Measurements from ENCODE around the gene AKR1B1. TPM values are rescaled to one million over a fixed set of nuclear protein-coding genes. Genes with fewer than 3 reads are reported as not detected.

The AKR1B1 gene
- total RNA-seq, 1 experiment from 2014 or later: 166 TPM

DNA sequence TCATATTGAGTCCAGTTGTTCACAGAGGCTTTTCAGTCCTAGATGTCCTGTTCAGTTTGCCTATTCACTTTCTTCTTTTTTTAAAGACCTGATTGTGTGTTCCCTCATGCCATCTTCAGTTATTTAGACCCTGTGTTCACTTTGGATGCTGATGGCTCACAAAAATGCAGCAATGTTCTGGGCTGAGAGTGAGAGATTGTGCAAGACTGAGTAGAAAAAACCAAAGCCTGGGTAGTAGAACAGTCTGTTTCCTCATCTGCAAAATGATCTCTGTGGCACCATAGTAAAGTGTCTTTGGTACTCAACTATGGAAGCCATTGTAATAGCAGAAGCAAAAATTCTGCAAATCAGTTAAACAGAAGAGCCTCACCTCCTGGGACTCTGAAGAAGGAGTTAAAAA, 43.2 kb downstream of the AKR1B1 start:
- H3K27me3 Mint-ChIP-seq (ENCODE audit: low read depth): peaks cover 13% of the 10 kb centered on the region
- Histone ChIP-seq H2AFZ (ENCODE audit: low read length) (no peak overlapping the region), H3K4me1 (ENCODE audit: insufficient read depth, low read length) (no peaks in the 10 kb centered on the region), H2BK15ac (ENCODE audit: low read depth, low read length) (no peak overlapping the region), H3K9ac (ENCODE audit: extremely low read depth, insufficient read length, low read length) (no peak overlapping the region), H3K27me3 (ENCODE audit: insufficient read depth, low read length) (no peaks in the 10 kb centered on the region), H2BK5ac (ENCODE audit: insufficient read length, low read length) (no peak overlapping the region), H2BK20ac (ENCODE audit: low read depth, low read length, poor library complexity, severe bottlenecking) (no peak overlapping the region), H3K79me2 (ENCODE audit: insufficient read depth, low read length) (no peaks in the 10 kb centered on the region), H3K4me2 (ENCODE audit: insufficient read depth, insufficient read length, low read length) (no peak overlapping the region), H4K5ac (ENCODE audit: insufficient read length, low read depth, low read length) (no peak overlapping the region), H3K23me2 (ENCODE audit: insufficient read length, low read depth, low read length, poor library complexity, severe bottlenecking) (no peaks in the 10 kb centered on the region), H3K79me1 (ENCODE audit: insufficient read depth, low read depth, low read length, poor library complexity, severe bottlenecking) (no peaks in the 10 kb centered on the region), H4K8ac (replicated peaks; ENCODE audit: insufficient read length, low read depth, low read length) (no peak overlapping the region), H3K27ac (ENCODE audit: insufficient read length, low read depth, low read length) (no peak overlapping the region), H2BK120ac (ENCODE audit: low read depth, low read length, poor library complexity, severe bottlenecking) (no peak overlapping the region), H3K18ac (ENCODE audit: insufficient read length, low read depth, low read length) (no peak overlapping the region), H3K4ac (ENCODE audit: low read depth, low read length) (no peak overlapping the region), H2AK5ac (ENCODE audit: insufficient read length, low read length) (no peak overlapping the region), H3K23ac (ENCODE audit: insufficient read length, low read depth, low read length) (no peak overlapping the region), H2BK12ac (ENCODE audit: insufficient read length, low read depth, low read length) (no peak overlapping the region), H4K20me1 (ENCODE audit: control insufficient read depth, insufficient read depth, insufficient read length) (no peaks in the 10 kb centered on the region), H3K9me3 (ENCODE audit: control insufficient read depth, low read depth, low read length) (no peaks in the 10 kb centered on the region), H3K14ac (ENCODE audit: insufficient read depth, low read length) (no peak overlapping the region), H3T11ph (ENCODE audit: low read length) (no peak overlapping the region), H3K56ac (ENCODE audit: insufficient read length, low read depth, low read length) (no peak overlapping the region), H4K91ac (ENCODE audit: insufficient read length, low read depth, low read length) (no peak overlapping the region)
- no peak overlapping the region for H3K27ac Mint-ChIP-seq
- TF ChIP-seq, protein P1, sequence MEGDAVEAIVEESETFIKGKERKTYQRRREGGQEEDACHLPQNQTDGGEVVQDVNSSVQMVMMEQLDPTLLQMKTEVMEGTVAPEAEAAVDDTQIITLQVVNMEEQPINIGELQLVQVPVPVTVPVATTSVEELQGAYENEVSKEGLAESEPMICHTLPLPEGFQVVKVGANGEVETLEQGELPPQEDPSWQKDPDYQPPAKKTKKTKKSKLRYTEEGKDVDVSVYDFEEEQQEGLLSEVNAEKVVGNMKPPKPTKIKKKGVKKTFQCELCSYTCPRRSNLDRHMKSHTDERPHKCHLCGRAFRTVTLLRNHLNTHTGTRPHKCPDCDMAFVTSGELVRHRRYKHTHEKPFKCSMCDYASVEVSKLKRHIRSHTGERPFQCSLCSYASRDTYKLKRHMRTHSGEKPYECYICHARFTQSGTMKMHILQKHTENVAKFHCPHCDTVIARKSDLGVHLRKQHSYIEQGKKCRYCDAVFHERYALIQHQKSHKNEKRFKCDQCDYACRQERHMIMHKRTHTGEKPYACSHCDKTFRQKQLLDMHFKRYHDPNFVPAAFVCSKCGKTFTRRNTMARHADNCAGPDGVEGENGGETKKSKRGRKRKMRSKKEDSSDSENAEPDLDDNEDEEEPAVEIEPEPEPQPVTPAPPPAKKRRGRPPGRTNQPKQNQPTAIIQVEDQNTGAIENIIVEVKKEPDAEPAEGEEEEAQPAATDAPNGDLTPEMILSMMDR (conservative IDR thresholded peaks at IDR 0.05): no peak
- no peaks in the 10 kb centered on the region; a peak in 1 of 5 replicates for H3K9me3 Mint-ChIP-seq
- no peak overlapping the region for H3K4me3 Mint-ChIP-seq
- peaks cover 4 to 6% of the 10 kb centered on the region in 2 experiments; a peak in 2 of 4 replicates for H3K4me1 Mint-ChIP-seq
- no peaks in the 10 kb centered on the region for H3K36me3 Mint-ChIP-seq (ENCODE audit: insufficient read depth in 1 of 3, low read depth in 3 of 3)
- no peak for DNase-seq

All from H9 (cell line).